PC-3 (cell line): ENCODE data around the gene MAST2. TPM values are rescaled to one million over a fixed set of nuclear protein-coding genes. Genes with fewer than 3 reads are reported as not detected.

Experiments used
- ATAC-seq: fragments of 200-7000 bp; cut with Tn5 transposase; 2 replicates; pipeline ENCODE4 v1.9.1; 2020; ENCODE audit warnings: mild to moderate bottlenecking, moderate library complexity
- BruUV-seq: library from RNA; stranded (reverse); fragments of 400-500 nt; replicated peaks from 2 replicates; lab custom pipeline; 2021; lab: Mats Ljungman, UMichigan
- CTCF ChIA-PET: fragments of 300-600 bp; sonication (Branson Sonifier 250); formaldehyde crosslinking; loops from one replicate; lab custom pipeline; 2022; ENCODE audit warnings: antibody characterized with exemption; lab: Charles Lee
- POLR2A ChIA-PET: fragments of 300-600 bp; sonication (Branson Sonifier 250); formaldehyde crosslinking; loops from one replicate; lab custom pipeline; 2022; ENCODE audit warnings: antibody characterized with exemption; ENCODE audit not compliant: unreplicated experiment; lab: Charles Lee
- DNase-seq: peaks from one replicate; pipeline ENCODE4 v3.0.0-alpha.2; 2015
- H2AFZ ChIP-seq: fragments of 300-600 bp; sonication (generic); 2 replicates; pipeline ENCODE4 v1.6.0; 2016; ENCODE audit warnings: antibody characterized with exemption, low read length
- H3F3A ChIP-seq: fragments of 300-600 bp; sonication (generic); one replicate; pipeline ENCODE4 v1.6.0; 2017; ENCODE audit warnings: antibody characterized with exemption, low read length, control low read depth, mild to moderate bottlenecking; ENCODE audit not compliant: unreplicated experiment
- H3K27ac ChIP-seq: fragments of 300-600 bp; sonication (generic); 2 replicates; pipeline ENCODE4 v1.5.1; 2016; ENCODE audit warnings: mild to moderate bottlenecking, low read length
- H3K27me3 ChIP-seq: fragments of 300-600 bp; sonication (generic); 2 replicates; pipeline ENCODE4 v1.6.1; 2016; ENCODE audit warnings: low read length, mixed read lengths
- H3K36me3 ChIP-seq: fragments of 300-600 bp; sonication (generic); 2 replicates; pipeline ENCODE4 v1.6.1; 2016; ENCODE audit warnings: low read depth, mixed run types, low read length, mixed read lengths
- H3K4me1 ChIP-seq: fragments of 300-600 bp; sonication (generic); 2 replicates; pipeline ENCODE4 v1.5.1; 2016; ENCODE audit warnings: low read length; ENCODE audit not compliant: insufficient read depth
- H3K4me2 ChIP-seq: fragments of 300-600 bp; sonication (generic); 2 replicates; pipeline ENCODE4 v1.6.0; 2016; ENCODE audit warnings: low read length
- H3K4me3 ChIP-seq: fragments of 300-600 bp; sonication (generic); 2 replicates; pipeline ENCODE4 v1.5.1; 2016; ENCODE audit warnings: mild to moderate bottlenecking, low read length, mixed read lengths
- H3K79me2 ChIP-seq: fragments of 300-600 bp; sonication (generic); 2 replicates; pipeline ENCODE4 v1.6.1; 2017; ENCODE audit warnings: low read length, mixed read lengths
- H3K9ac ChIP-seq: fragments of 300-600 bp; sonication (generic); 2 replicates; pipeline ENCODE4 v1.6.0; 2016; ENCODE audit warnings: mild to moderate bottlenecking, low read length
- H3K9me2 ChIP-seq: fragments of 300-600 bp; sonication (generic); replicated peaks from 2 replicates; pipeline ENCODE4 v1.6.1; 2016; ENCODE audit warnings: mixed run types, low read length, mixed read lengths
- H3K9me3 ChIP-seq: fragments of 300-600 bp; sonication (generic); 2 replicates; pipeline ENCODE4 v1.6.1; 2016; ENCODE audit warnings: low read length, mixed read lengths
- H4K20me1 ChIP-seq: fragments of 300-600 bp; sonication (generic); 2 replicates; pipeline ENCODE4 v1.6.1; 2016; ENCODE audit warnings: low read length, mixed read lengths
- EZH2 ChIP-seq: fragments of 300-600 bp; sonication (generic); IDR thresholded peaks from one replicate; pipeline ENCODE4 v1.6.1; 2017; ENCODE audit warnings: antibody characterized with exemption, mild to moderate bottlenecking, low read length; ENCODE audit not compliant: unreplicated experiment
- EZH2phosphoT487 ChIP-seq: fragments of 300-600 bp; sonication (generic); IDR thresholded peaks from 2 replicates; pipeline ENCODE4 v1.6.1; 2018; ENCODE audit warnings: mild to moderate bottlenecking, antibody characterized with exemption, low read length, borderline replicate concordance
- intact Hi-C: fragments of 100-400 bp; cut with micrococcal nuclease; formaldehyde crosslinking; loops from 2 replicates; pipeline ENCODE4 v1.9.0; 2023
- total RNA-seq: library from RNA; depleted of rRNA; stranded (reverse); fragments of >200 nt; gene quantifications from 2 replicates; pipeline ENCODE4 v1.2.3, GENCODE V29; 2014
- TF ChIP-seq, protein P1 (sequence below): fragments of 300-600 bp; sonication (generic); conservative IDR thresholded peaks from 2 replicates; pipeline ENCODE4 v1.5.1; 2017; ENCODE audit warnings: antibody characterized with exemption, low read depth, mild to moderate bottlenecking, low read length

Gene MAST2
- total RNA-seq, 1 experiment from 2014 or later = 29.3 TPM

- H3K4me2 ChIP-seq = no peak overlapping the region
- H3K79me2 ChIP-seq = no peaks in the 10 kb centered on the region
- no peaks in the 10 kb centered on the region for H3K9me2 ChIP-seq
- H3K9ac ChIP-seq = no peak overlapping the region
- H3K27ac ChIP-seq = no peak overlapping the region
- DNase-seq = no peak
- H3K27me3 ChIP-seq = no peaks in the 10 kb centered on the region
- ChIA-PET POLR2A (no interaction called here), CTCF (no interaction called here)
- no peak overlapping the region for H3K4me3 ChIP-seq
- no peaks in the 10 kb centered on the region for H3K9me3 ChIP-seq
- intact Hi-C loops = no loop called here
- TF ChIP-seq EZH2phosphoT487 = no peak
- no peak for TF ChIP-seq EZH2
- TF ChIP-seq, protein P1, sequence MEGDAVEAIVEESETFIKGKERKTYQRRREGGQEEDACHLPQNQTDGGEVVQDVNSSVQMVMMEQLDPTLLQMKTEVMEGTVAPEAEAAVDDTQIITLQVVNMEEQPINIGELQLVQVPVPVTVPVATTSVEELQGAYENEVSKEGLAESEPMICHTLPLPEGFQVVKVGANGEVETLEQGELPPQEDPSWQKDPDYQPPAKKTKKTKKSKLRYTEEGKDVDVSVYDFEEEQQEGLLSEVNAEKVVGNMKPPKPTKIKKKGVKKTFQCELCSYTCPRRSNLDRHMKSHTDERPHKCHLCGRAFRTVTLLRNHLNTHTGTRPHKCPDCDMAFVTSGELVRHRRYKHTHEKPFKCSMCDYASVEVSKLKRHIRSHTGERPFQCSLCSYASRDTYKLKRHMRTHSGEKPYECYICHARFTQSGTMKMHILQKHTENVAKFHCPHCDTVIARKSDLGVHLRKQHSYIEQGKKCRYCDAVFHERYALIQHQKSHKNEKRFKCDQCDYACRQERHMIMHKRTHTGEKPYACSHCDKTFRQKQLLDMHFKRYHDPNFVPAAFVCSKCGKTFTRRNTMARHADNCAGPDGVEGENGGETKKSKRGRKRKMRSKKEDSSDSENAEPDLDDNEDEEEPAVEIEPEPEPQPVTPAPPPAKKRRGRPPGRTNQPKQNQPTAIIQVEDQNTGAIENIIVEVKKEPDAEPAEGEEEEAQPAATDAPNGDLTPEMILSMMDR = no peak
- no TSS peak for BruUV-seq
- no peaks in the 10 kb centered on the region for H4K20me1 ChIP-seq
- H3K36me3 ChIP-seq = no peaks in the 10 kb centered on the region
- no peaks in the 10 kb centered on the region for H3F3A ChIP-seq
- H3K4me1 ChIP-seq = no peaks in the 10 kb centered on the region
- no peak for ATAC-seq
- H2AFZ ChIP-seq = no peak overlapping the region
Measured at GRCh38 chr1:45772971-45773370, 30.4 kb upstream of the MAST2 start.

DNA sequence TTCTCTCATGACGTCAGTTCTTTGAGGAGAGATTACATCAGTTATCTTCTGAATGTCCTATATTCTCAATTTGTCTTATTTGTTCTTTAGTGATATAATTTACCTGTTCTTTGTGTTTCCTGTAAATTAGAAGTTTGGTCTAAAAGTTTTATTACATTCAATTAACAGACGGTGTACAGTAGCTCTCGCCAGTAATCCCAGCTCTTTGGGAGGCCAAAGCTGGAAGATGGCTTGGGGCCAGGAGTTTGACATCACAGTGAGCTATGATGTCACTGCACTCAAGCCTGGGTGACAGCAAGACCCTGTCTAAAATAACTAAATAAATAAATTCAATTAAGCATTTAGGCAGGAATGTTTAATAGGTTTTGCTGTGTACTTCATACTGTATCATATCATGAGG lies 27.6 kb upstream of the MAST2 start:
- intact Hi-C loops = no loop called here
- Histone ChIP-seq H3K79me2 (no peaks in the 10 kb centered on the region), H3K27me3 (no peaks in the 10 kb centered on the region), H3K27ac (no peak overlapping the region), H3K9ac (no peak overlapping the region), H3K9me2 (no peaks in the 10 kb centered on the region), H3K4me3 (no peak overlapping the region), H3K4me1 (no peaks in the 10 kb centered on the region), H3K4me2 (no peak overlapping the region), H3F3A (no peaks in the 10 kb centered on the region), H4K20me1 (no peaks in the 10 kb centered on the region), H3K36me3 (no peaks in the 10 kb centered on the region), H2AFZ (no peak overlapping the region), H3K9me3 (no peaks in the 10 kb centered on the region)
- TF ChIP-seq, protein P1 = no peak
- TF ChIP-seq EZH2 (no peak), EZH2phosphoT487 (no peak)
- ChIA-PET POLR2A (no interaction called here), CTCF (no interaction called here)
- ATAC-seq (no peak), DNase-seq (no peak)
- no TSS peak for BruUV-seq

- H3K27me3 ChIP-seq = no peaks in the 10 kb centered on the region
- no peaks in the 10 kb centered on the region for H3K9me3 ChIP-seq
- H3K4me1 ChIP-seq = no peaks in the 10 kb centered on the region
- H3K9me2 ChIP-seq = no peaks in the 10 kb centered on the region
- TF ChIP-seq EZH2phosphoT487 (no peak), EZH2 (no peak)
- TF ChIP-seq, protein P1 = no peak
- no peaks in the 10 kb centered on the region for H3F3A ChIP-seq
- POLR2A ChIA-PET = no interaction called here
- CTCF ChIA-PET = no interaction called here
- no peaks in the 10 kb centered on the region for H3K36me3 ChIP-seq
- H2AFZ ChIP-seq = no peak overlapping the region
- H3K4me3 ChIP-seq = no peak overlapping the region
- intact Hi-C loops = no loop called here
- H3K79me2 ChIP-seq = no peaks in the 10 kb centered on the region
- DNase-seq (no peak), ATAC-seq (no peak)
- BruUV-seq = no TSS peak
- H3K9ac ChIP-seq = no peak overlapping the region
- no peak overlapping the region for H3K27ac ChIP-seq
- H3K4me2 ChIP-seq = no peak overlapping the region
- no peaks in the 10 kb centered on the region for H4K20me1 ChIP-seq
Measured at GRCh38 chr1:45785583-45785982, 17.8 kb upstream of the MAST2 start.
